Esophagus muscularis mucosa (tissue), 4 donors: Measurements from ENCODE around the gene VIL1.

ENCODE experiments used
- CTCF ChIP-seq, 3 experiments: fragments of 200-600 bp in 2 of 3; fragments of 450-650 bp in 1 of 3; sonication (generic) in 2 of 3; IDR thresholded peaks; one replicate each; pipeline ENCODE4 v1.5.1; 2017 to 2019; ENCODE audit warnings: antibody characterized with exemption in 3 of 3, mild to moderate bottlenecking in 2 of 3, moderate library complexity in 1 of 3
- EP300 ChIP-seq: sonication (generic); formaldehyde crosslinking; IDR thresholded peaks from one replicate; pipeline ENCODE4 v1.6.1; 2017; ENCODE audit warnings: antibody characterized with exemption
- POLR2A ChIP-seq: fragments of 450-650 bp; IDR thresholded peaks from one replicate; pipeline ENCODE4 v1.6.1; 2017; ENCODE audit warnings: antibody characterized with exemption, moderate library complexity, mild to moderate bottlenecking, low read depth
- POLR2AphosphoS5 ChIP-seq, 2 donors: sonication (generic); formaldehyde crosslinking; IDR thresholded peaks; one replicate each; pipeline ENCODE4 v1.6.1; 2017; ENCODE audit warnings: antibody characterized with exemption in 2 of 2

GRCh38 chr2:218392891-218393462, 25.9 kb upstream of the VIL1 start:
- no peak for TF ChIP-seq CTCF (IDR thresholded peaks at IDR 0.05)
- no peak for TF ChIP-seq POLR2A
- no peak for TF ChIP-seq POLR2AphosphoS5 (IDR thresholded peaks at IDR 0.05)
- TF ChIP-seq EP300 = no peak
